T-helper 2 cell treated with Interferon-gamma antibody and Interleukin-4, amounts not matched to agents 100 ng/mL and 5 ng/mL, for 36 hours (primary cell): ENCODE results near the gene MFSD8. TPM values are rescaled to one million over a fixed set of nuclear protein-coding genes. Genes with fewer than 3 reads are reported as not detected.

Experiments used
- total RNA-seq: library from RNA; stranded (reverse); gene quantifications from 2 replicates; pipeline ENCODE4 v1.2.3, GENCODE V29; 2022

Gene MFSD8
- total RNA-seq, 1 donor from 2014 or later, result 21.8 TPM

Other genes starting within 250 kb of the MFSD8 start
- not detected in 2 replicates for gene SLC25A31, start 234.8 kb downstream of the MFSD8 start, total RNA-seq
- 0.80 and 1.4 TPM in 2 replicates for gene HSPA4L, start 182.9 kb downstream of the MFSD8 start, total RNA-seq
- 47.6 and 55.4 TPM in 2 replicates for gene PLK4, start 84.3 kb downstream of the MFSD8 start, total RNA-seq
- gene ABHD18, start 233 bp upstream of the MFSD8 start, total RNA-seq, result 25.4 and 26.4 TPM in 2 replicates
- gene LARP1B, start 96.1 kb upstream of the MFSD8 start, total RNA-seq, result 19.8 and 23.1 TPM in 2 replicates